Esophagus squamous epithelium (tissue), 4 donors: ENCODE data around the gene NOL4L.

ENCODE experiments used
- POLR2A ChIP-seq, 4 donors: fragments of 450-650 bp; IDR thresholded peaks; one replicate each; pipeline ENCODE4 v1.6.1; 2017; ENCODE audit warnings: antibody characterized with exemption in 4 of 4, mild to moderate bottlenecking in 4 of 4, moderate library complexity in 3 of 4
- TF ChIP-seq, protein P1 (sequence below), 6 experiments: fragments of 450-650 bp in 4 of 6; fragments of 200-600 bp in 2 of 6; sonication (generic) in 2 of 6; IDR thresholded peaks; one replicate each; pipeline ENCODE4 v1.5.1; 2016 to 2019; ENCODE audit warnings: antibody characterized with exemption in 6 of 6, mild to moderate bottlenecking in 4 of 6, moderate library complexity in 4 of 6

DNA sequence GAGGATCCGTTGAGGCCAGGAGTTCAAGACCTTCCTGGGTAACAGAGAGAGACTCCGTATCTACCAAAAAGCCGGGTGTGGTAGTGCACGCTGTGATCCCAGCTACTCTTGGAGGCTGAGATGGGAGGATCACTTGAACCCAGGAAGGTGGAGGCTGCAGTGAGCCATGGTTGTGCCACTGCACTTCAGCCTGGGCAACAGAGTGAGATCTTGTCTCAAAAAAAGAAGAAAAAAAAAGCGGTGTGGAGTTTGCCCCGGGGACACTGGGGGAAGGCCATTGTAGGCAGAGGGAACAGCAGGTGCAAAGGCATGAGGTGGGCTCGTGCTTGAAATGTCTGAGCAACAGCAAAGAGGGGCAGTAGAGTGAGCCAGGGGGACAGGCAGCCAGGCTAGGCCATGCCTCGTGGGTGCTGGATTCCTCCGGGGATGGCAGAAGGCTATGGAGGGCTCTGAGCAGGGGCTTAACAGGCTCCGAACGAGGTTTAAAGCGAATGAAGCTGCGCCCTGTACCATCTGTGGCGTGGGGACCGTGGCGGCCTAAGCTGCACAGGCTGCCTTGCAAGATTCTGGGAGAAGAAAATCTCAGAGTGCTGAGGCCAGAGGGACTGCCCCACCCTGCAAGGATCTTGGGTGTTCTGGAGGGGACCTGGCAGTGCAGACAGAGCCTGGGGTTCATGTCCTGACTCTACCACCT lies 36.9 kb upstream of the NOL4L start:
- TF ChIP-seq, protein P1, sequence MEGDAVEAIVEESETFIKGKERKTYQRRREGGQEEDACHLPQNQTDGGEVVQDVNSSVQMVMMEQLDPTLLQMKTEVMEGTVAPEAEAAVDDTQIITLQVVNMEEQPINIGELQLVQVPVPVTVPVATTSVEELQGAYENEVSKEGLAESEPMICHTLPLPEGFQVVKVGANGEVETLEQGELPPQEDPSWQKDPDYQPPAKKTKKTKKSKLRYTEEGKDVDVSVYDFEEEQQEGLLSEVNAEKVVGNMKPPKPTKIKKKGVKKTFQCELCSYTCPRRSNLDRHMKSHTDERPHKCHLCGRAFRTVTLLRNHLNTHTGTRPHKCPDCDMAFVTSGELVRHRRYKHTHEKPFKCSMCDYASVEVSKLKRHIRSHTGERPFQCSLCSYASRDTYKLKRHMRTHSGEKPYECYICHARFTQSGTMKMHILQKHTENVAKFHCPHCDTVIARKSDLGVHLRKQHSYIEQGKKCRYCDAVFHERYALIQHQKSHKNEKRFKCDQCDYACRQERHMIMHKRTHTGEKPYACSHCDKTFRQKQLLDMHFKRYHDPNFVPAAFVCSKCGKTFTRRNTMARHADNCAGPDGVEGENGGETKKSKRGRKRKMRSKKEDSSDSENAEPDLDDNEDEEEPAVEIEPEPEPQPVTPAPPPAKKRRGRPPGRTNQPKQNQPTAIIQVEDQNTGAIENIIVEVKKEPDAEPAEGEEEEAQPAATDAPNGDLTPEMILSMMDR (IDR thresholded peaks at IDR 0.05): no peak
- TF ChIP-seq POLR2A (IDR thresholded peaks at IDR 0.05): no peak
